Muscle of back (tissue), 11 donors: ENCODE data around the gene EFNB2. TPM values are rescaled to one million over a fixed set of nuclear protein-coding genes. Genes with fewer than 3 reads are reported as not detected.

ENCODE experiments used
- DNase-seq, 3 donors: peaks; one replicate each; pipeline versions ENCODE4 v3.0.0 to v3.0.0-alpha.2; 2013
- polyA plus RNA-seq, 10 donors: library from polyadenylated mRNA; unstranded; fragments of 120-200 nt; gene quantifications; one replicate each; pipeline ENCODE4 v1.2.1, GENCODE V29; 2013; ENCODE audit not compliant: insufficient read length in 10 of 10

EFNB2 gene
- polyA plus RNA-seq, 10 donors: 18.5 to 53.4 (median 23.1) TPM

GRCh38 chr13:106555631-106556328 is 20.3 kb upstream of the EFNB2 start:
- no peak for DNase-seq

GRCh38 chr13:106551751-106552150 is 16.3 kb upstream of the EFNB2 start:
- DNase-seq: no peak

GRCh38 chr13:106551350-106551749 is 15.9 kb upstream of the EFNB2 start:
- no peak for DNase-seq

GRCh38 chr13:106550570-106551135 is 15.2 kb upstream of the EFNB2 start:
- no peak for DNase-seq

GRCh38 chr13:106548064-106548696 is 12.7 kb upstream of the EFNB2 start:
- DNase-seq: no peak

GRCh38 chr13:106541826-106542225 is 6.4 kb upstream of the EFNB2 start:
- DNase-seq: no peak

- DNase-seq: no peak
Observed at GRCh38 chr13:106540613-106541012, 5.2 kb upstream of the EFNB2 start.

- DNase-seq: no peak
Observed at GRCh38 chr13:106537521-106537920, 2.1 kb upstream of the EFNB2 start.

- DNase-seq: peak; percentile 87 to 96 (median 96)
Observed at GRCh38 chr13:106536244-106537034, 977 bp upstream of the EFNB2 start.

- peak in 2 of 3 donors; percentile 31 to 70 for DNase-seq
Observed at GRCh38 chr13:106534639-106535551, 567 bp downstream of the EFNB2 start.

GRCh38 chr13:106533943-106534638 is 1.4 kb downstream of the EFNB2 start:
- peak in 2 of 3 donors; percentile 49 to 80 for DNase-seq

- DNase-seq: peak; percentile 78 to 92 (median 86)
Observed at GRCh38 chr13:106533101-106533942, 2.1 kb downstream of the EFNB2 start.

- peak in 2 of 3 donors; percentile 16 to 65 for DNase-seq
Observed at GRCh38 chr13:106532111-106532929, 3.1 kb downstream of the EFNB2 start.

- no peak for DNase-seq
Observed at GRCh38 chr13:106530980-106531481, 4.4 kb downstream of the EFNB2 start.

GRCh38 chr13:106530171-106530851 is 5.2 kb downstream of the EFNB2 start:
- DNase-seq: no peak

- DNase-seq: no peak
Observed at GRCh38 chr13:106529415-106530170, 5.9 kb downstream of the EFNB2 start.
